Renal cortical epithelial cell (primary cell): Measurements from ENCODE around the gene ZC3H12D. TPM values are rescaled to one million over a fixed set of nuclear protein-coding genes. Genes with fewer than 3 reads are reported as not detected.
"Not testable (repeated sequence)": the region's sequence is repeated elsewhere in the genome, so short reads cannot be mapped to it uniquely, and the experiment has no call there.

Experiments
- DNase-seq: peaks from one replicate; pipeline ENCODE4 v3.0.0-alpha.2; 2011; ENCODE audit warnings: low read depth
- total RNA-seq: library from RNA; depleted of rRNA; stranded (reverse); fragments of >200 nt; gene quantifications from 2 replicates; pipeline ENCODE4 v1.2.3, GENCODE V29; 2014

ZC3H12D gene
- total RNA-seq, 1 donor from 2014 or later: 0.15 TPM

DNA sequence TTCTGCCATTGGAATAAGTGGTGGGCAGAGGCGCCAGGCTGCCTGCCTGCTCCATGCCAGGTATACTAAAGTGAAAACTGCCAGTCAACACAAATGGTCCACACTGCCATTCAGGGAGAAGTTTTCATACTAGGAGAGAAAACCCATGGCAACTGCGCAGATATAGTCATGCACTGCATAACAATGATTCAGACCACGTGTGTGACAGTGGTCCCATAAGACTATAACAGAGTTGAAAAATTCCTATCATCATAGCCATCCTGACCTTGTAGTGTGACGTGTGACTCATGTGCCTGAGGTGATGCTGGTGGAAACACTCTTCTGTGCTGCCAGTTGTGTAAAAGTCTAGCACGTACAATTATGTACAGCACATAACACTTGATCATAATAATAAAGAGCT, 25.1 kb downstream of the ZC3H12D start:
- DNase-seq: no peak

DNA sequence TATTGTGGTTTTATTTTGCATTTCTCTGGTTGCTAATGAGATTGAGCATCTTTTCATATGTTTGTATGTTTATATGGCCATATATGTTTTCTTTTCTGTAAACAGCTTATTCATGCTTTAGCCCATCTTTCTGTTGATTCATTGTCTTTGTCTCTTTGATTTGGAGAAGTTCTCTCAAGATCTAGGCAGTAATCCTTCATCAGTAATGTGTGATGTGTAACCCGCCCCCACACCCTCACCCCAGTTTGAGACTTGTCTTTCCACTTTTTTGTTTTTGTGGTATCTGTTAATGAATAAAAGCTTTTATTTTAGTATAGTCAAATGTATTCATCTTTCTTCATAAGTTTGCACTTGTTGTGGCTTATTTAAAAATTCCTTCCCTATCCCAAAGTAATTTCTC, 26.0 kb downstream of the ZC3H12D start:
- no peak for DNase-seq

DNA sequence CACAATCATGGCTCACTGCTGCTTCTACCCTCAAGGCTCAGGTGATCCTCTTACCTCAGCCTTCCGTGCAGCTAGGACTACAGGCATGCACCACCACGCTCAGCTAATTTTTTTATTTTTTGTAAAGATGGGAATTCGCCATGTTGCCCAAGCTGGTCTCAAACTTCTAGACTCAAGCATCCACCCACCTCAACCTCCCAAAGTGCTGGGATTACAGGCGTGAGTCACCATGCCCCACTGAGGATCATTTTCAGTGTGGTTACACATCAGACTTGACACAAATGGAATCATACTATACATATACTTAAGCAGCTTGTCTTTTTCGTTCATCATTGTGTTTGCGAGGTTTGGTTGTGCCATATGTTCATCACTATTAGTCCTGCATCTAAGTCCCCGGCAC, 26.6 kb downstream of the ZC3H12D start:
- DNase-seq: no peak

DNA sequence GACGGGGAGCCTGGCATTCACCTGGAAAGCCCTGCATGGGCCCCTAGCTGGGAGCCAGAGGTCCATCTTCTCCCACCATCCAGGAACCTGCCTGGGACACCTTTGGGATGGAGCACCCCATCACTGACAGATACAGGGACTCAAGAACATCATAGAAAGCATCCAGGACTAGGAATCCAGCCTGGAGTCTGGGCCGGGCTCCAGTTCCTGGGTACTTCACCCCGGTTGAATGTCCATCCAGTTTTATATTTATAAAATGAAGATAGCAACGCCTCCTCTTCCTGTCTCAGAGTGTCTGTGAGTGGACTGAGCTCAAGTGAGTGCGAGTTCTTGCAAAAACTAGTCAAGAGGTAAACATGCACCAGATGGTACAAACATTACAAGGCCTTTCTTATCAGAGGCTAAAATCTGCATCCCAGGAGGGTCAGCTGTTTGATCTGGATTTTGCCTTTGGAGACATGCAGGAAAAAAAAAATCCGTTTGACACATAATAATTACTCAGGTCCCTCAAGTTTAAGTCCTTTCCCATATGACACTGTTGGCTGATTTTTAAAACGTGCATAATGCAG, 27.4 kb downstream of the ZC3H12D start:
- no peak for DNase-seq

DNA sequence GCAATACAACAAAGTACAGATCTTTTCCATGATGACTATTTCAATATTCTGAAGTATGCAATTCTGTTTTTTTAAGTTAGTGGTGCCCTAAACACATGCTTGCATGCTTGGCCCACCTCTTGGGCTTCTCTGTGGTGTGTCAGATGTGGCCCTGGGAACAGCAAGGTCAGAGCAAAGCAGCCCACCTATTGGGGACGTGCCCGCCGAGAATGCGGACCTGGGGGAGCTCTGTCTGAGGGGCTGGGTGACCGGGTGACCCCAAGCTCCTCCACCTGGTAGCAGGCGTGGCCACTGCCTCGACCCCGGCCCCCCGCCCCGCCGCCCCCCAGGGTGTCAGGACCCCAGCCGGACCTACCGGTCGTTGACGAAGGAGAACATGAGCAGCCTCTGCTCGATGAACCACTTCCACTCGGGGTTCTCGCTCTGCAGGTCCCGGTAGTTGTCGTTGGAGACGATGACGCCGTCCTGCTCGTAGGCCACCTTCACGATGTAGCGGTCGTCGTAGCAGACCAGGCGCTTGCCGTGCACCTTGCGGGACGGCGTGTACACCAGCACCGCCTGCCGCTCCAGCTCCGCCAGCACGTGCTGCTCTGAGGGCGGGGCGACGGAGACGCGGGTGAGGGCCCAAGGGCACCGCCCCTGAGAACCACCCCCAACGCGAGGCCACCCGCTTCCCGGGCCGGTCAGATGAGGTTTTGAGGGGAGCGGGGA, 28.3 kb downstream of the ZC3H12D start:
- no peak for DNase-seq

DNA sequence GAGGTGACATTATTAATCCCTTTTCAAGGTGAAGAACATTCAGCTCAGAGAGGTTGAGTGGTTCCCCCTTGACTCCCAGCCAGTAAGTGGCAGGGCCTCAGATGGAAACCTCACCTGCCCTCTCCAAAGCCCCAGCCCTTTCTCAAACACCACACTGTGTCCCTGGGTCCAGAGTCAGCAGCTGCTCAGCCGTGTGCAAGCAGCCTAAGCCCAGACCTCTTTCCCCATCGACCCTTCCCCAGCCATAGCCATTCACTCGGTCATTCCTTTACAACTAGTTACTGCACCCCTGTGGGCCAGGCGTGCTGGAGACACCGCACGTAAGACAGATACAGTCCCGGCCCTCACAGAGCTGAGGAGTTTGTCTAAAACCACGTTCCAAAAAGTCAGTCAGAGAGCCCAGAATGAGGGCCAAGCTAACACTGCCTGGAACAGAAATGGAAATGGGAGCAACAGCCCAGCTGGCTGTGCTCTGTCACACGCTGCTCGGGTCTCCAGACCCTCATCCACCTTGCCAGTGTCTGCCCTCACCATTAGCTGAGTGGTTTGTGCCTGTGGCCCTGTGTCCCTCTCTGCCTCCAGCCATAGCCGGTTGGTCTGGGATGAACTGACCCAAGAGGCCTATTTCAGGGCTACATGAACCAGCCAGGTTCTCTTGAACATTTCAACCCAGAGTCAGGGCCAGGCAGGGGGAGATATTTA, 29.6 kb downstream of the ZC3H12D start:
- DNase-seq: no peak

DNA sequence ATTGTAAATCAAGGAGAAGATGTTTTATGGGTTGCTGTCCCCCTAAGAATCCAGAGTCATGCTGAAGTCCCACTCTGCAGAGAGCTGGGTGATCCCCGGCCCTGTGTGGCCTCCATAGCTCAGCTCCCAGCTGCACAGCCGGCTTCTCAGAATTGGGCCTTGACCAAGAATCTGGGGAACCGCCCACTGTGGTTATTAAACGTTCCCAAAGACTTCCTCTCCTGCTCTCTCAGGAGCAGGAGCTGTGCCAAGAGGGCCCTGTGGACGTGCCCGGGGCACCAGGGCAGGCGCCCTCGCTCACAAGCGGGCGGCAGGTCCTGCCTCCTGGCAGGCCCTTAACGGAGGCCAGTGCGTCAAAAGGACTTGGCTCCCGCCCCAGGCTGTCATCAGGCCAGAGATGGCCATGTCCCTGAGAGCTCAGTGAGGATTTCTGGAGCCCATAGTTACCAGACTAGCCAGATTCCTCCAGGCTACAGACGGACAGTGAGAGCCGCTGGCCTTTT, 30.4 kb downstream of the ZC3H12D start:
- DNase-seq: peak; percentile 76

DNA sequence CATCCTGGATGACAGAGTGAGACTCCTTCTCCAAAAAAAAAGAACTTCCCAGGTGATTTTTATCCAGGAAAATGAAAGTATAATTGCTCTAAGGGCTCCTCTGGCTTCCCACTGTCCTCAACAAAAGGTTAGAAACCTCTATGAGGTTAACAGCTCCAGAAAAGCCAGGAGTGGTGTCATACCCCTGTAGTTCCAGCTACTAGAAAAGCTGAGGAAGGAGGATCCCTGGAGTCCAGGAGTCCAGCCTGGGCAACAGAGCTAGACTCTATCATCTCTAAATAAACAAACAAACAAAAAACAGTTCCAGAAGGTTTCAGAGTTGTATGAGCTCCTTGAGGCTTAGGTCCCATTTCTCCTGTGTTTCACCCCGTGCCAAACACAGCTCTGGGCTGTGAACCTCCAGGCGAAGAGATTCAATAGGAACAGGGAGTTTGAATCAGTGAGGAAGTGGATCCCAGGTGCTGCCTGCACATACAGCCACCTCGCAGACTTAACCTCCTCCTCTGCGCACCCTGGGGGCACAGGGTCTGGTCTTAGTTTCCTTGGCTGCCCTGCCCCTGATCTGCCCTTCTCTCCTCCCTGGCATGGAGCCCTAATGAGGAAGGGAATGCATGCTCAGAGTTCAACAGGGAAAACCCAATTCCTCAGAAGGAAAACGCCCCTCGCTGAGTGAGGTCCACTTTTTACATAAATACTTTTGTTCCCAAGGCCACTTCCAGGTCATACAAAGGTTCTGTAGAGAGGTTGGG, 31.0 kb downstream of the ZC3H12D start:
- DNase-seq: no peak

DNA sequence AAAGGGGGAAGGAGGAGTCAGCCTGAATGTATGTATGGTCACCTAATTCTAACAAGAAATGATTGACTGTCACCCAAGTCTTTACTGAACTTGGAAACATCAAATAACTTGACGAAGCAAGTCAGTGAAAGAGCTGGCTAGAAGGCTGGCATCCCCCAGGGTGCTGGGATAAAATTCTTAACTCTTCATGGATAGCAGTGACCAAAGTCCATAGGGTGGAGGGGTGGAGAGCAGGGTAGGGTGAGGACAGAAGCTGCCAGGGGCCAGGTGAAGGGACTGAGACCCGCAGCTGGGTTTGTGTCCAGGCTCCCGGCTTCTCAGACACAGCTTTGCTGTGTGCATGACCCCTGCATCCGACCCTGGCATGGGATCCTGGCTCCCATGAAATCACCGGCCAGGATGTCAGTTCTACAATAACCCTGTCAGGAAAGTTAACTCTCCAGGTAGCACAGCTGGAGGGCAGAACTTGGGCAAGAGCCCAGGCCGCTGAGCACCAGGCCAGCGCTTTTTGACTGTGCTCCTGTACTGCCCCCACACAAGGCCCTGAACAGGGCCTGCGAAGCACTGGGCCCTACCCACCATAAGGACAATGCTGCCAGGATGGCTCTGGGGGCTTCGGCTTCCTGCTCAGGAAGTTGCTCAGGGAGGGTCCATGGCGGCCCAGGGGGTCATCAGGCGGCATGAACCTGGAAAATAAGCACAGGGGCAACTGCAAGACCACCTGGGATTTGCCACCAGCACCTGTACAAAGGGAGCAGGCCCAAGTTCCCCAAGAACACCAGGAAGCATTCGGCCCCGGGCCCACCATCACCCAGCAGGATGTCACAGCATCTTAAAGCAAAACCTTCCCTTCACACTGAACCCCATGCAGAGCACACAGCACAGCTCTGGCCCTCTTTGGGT, 32.5 kb downstream of the ZC3H12D start:
- no peak for DNase-seq

DNA sequence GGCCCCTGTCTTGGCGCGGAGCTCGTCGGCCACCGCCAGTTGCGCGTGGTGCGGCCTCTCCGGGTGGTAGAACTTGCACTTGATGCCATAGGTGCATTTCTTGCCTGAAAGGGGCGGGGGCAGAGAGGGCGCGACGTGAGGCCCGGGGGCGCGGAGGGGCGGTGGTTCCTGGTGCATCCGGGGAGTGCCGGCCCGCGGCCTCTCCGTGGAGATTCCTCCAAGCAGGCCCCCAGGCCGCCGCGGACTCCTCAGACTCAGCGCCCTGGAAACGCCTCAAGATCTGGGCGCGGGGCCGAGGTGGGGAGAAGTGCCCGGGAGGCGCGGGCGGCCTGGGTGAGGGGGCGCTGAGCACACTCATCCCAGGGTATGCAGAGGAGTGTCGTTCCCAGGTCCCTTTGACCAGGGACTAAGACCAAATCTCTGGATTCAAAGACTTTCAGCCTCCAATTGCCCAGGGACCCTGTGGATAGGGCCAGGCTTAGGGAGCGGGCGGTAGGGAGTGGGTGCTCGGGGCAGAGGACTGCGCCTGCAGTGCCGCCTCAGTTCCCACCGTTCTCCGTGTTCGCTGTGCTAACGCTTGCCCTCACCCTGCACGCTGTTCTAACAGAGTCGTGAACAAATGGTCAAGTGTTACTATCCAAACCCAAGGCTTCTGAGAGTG, 33.3 kb downstream of the ZC3H12D start:
- no peak for DNase-seq

DNA sequence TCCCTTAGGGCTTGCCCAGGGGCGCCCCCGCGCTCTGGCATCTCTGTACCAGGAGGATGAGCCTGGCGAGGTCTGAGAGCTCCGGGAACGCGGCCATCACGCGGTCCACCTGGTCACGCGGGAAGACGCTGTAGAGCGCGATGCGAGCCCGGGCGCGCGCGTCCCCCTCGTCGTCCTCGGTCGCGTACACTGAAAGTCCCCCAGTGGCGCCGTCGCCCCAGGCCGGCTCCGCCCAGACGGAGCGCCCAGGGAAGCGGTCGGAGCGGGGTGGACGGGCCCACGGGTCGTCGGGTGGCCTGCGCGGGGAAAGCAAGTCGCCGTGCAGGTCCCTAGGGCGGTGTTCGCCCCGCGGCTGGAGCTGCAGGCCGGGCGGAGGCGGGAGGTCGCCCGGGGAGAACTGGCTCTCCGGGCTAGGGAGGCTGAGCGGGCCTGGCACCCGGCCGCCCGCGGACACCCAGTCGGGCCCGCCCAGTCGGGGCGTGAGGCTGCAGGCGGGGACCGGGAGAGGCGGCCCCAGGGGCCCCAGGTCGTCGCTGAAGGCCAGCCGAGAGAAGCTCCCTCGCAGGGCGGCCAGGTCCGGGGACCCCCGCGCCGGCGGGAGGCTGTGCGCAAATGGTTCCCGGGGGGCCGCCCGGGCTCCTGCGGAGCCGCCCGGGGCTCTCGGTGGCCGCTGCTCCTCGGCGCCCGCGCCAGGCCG, 34.0 kb downstream of the ZC3H12D start:
- no peak for DNase-seq

DNA sequence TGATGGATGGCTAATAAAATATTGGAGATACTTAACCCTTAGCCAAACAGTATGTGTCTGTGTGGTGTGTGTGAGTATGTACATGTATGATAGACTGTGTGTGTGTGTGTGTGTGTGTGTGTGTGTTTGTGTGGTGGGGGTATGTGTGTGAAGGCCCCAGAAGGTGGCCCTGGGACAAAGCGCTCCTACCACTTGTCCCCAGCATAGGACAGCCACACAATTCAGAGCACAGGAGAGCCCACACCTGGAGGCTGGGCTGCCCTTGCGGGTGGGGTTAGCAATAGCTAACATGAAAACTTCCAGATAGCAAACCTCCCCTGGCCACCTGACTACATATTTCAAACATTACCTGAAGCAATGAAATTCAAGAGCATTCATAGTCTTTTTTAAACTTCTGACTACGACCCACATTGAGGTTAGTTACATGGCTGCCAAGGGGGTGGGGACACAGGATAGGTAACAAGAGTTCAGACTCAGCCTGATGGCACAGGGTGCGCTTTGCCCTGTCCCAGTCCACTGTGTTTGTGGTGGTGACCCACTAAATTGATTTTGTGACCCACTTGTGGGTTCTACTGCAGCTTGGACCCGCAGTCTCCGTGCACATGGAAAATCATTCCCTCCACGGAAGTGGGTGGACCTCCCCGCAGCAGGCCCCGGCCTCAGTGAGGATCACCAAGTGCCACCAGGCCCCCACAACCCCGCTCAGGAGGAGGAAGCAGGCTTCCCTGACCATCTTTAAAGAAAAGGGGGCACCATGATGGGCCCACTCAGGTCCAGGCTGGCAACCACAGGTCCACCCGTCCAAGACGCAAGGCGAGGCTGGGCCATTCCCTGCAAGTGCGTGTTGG, 34.8 kb downstream of the ZC3H12D start:
- DNase-seq: no peak

DNA sequence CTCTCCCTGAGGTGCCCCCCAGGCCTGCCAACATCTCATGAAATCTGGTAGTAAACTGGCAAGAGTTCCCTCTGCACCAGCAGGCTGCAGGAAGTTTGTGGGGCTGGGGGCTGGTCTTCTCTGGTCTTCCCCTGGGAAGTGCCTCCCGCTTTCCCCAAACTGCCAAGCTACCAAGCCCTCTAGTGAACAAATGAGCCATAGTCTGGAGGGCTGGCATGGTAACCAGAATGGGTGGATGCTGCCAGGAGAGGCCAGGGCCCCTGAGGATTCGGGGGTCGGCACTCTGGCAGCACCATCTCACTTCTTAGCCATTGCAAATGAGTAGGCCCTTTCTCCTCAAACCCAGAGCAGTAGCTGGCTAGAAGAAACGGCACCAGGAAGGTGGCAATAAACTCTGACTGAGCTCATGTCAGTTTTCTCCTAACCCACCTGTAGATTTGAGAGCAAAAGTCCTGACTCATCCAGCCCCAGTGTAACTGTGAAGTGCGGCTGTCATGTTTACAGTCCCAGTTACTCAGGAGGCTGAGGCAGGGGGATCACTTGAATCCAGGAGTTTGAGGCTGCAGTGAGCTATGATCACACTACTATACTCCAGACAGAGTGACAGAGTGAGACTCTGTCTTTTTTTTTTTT, 35.9 kb downstream of the ZC3H12D start:
- no peak for DNase-seq

DNA sequence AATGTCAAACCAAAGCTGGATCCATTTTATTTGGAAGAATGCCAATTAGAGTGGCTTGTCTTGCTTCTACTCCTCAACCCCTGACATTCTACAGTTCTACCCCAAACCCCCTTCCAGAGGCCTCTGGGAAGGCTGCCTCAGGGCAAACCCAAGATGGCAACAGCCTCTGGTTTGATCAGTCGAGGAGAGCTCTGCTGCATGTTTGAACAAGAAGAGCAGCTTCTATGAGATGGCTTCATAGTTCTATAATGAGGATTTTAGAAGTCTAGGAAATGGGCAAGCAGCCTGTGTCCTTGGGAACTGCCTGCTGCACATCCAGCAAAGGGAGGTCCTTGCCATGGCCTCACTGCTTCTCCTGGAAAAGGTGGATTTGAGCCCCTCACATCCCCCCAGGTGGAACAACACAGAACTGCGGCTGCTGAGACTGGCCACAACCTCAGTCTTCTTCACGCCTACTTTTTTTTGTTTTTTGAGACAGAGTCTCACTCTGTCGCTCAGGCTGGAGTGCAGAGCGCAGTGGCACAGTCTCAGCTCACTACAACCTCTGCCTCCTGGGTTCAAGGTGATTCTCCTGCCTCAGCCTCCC, 37.9 kb downstream of the ZC3H12D start:
- no peak for DNase-seq

DNA sequence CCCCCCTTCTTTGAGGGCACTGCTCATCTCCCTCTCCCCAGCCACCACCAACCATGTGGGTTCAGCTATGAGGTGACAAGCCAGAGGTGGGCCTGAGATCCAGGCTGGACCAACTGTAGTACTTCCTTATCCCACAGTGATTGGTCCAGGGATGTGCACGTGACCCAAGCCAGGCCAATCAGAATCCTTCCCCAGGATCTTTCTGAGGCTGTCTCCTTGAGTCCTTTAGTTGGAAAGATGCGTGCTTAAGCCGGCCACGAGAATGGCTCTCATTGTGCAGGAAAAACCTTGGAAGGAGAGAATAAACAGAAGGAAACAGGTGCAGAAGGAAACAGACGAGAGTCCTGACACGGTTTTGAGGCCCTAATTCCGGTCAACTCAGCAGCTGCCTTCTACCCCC, 39.2 kb downstream of the ZC3H12D start:
- no peak for DNase-seq

DNA sequence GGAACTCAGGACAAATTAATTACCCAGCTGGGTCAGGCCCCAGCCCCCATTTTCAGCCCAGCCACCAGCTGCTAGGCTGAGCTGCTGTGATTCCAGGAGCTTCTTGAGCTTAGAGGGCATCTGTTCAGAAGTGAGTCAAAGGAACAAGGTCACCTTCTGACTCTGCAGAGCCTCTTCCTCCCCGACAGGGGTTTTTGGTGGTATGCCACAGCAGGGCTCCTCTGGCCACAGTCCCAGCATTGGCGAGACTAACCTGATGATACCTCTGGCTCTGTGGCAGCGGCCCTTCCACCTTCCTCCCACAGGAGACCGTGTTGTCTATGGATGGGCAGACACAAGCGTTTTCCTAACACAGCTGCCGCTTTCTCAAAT, 39.7 kb downstream of the ZC3H12D start:
- DNase-seq: no peak

DNA sequence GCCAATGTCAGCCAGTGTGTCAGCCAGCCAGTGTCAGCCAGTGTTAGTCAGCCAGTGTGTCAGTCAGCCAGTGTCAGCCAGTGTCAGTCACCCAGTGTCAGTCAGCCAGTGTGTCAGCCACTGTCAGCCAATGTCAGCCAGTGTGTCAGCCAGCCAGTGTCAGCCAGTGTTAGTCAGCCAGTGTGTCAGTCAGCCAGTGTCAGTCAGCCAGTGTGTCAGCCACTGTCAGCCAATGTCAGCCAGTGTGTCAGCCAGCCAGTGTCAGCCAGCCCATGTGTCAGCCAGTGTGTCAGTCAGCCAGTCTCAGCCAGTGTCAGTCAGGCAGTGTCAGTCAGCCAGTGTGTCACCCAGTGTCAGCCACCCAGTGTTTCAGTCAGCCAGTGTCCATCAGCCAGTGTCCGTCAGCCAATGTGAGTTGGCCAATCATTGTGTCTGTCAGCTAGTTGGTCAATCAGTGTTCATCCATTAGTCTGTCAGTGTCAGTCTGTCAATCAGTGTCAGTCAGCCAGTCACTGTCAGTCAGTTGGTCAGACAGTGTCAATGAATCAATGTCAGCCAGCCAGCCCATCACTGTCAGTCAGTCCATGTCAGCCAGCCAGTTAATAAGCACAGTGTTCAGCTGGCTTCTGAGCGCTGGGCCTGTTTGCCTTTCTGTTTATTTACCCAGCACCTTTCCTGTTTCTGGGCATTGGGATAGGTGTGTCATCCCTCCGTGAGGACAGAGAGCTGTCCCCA, 40.3 kb downstream of the ZC3H12D start:
- DNase-seq: not testable (repeated sequence)
